Muscle layer of duodenum (tissue), 2 donors: Measurements from ENCODE around the gene GMDS.

Experiments
- H3K27ac ChIP-seq: one replicate; pipeline ENCODE4 v1.7.0; 2013; ENCODE audit warnings: mild to moderate bottlenecking, low read length
- H3K27me3 ChIP-seq: one replicate; pipeline ENCODE4 v1.7.0; 2013; ENCODE audit warnings: low read depth, mild to moderate bottlenecking, control low read depth, low read length
- H3K36me3 ChIP-seq, 2 donors: one replicate each; pipeline ENCODE4 v1.7.0; 2013; ENCODE audit warnings: low read length in 2 of 2, control low read depth in 1 of 2, mild to moderate bottlenecking in 1 of 2; ENCODE audit not compliant: insufficient read depth in 2 of 2, control insufficient read depth in 1 of 2
- H3K4me1 ChIP-seq, 2 donors: one replicate each; pipeline ENCODE4 v1.7.0; 2013; ENCODE audit warnings: low read length in 2 of 2, mild to moderate bottlenecking in 2 of 2, control low read depth in 1 of 2, moderate library complexity in 1 of 2; ENCODE audit not compliant: insufficient read depth in 2 of 2, control insufficient read depth in 1 of 2
- H3K4me3 ChIP-seq, 2 donors: one replicate each; pipeline ENCODE4 v1.7.0; 2013; ENCODE audit warnings: low read length in 2 of 2, low read depth in 1 of 2, mild to moderate bottlenecking in 1 of 2
- H3K9me3 ChIP-seq, 2 donors: one replicate each; pipeline ENCODE4 v1.7.0; 2013; ENCODE audit warnings: low read length in 2 of 2, control low read depth in 1 of 2, mild to moderate bottlenecking in 1 of 2; ENCODE audit not compliant: control insufficient read depth in 1 of 2
- donor health status: healthy.

The GMDS gene

DNA sequence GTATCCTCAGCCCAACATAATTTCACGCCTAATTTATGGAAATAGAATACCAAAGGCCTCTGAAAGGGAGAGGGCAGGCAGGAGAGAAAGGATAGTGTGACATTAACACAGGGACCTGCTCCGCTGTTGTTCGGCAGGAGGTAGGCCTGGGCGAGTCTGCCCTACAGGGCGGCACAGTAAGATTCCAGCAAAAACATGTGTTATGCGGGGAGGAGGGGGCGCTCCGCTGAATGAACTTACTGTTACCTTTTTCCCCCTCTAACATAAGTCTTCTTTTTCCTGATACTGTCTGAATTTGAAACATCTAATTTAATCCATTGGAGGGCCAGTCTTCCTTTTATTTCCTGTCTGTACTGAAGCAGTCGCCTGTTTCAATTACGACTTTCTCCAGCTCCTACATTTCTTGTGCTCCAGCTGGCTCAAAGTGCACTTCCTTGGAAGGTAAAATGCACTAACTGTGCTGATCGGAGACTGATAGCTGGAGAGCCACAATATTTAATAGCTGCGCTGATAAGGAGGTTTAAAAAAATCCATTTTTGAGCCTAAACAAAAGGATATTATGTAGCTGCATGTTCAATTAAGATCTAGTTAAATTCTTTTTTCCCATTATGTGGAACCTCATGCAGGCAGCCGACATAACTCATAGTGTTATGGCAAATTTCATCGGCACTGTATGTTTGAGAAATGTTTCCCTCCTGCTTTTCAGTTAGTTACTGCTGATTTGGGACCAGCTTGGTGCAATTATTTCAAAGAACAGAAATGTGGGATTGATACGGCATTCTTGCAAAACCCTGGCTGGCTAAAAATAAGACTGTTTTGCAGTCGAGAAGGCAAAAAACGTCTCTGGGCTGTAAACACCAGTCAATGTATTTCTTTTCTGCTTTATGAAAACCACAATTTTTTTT, 442.7 kb downstream of the GMDS start:
- H3K4me1 ChIP-seq, result no peaks in the 10 kb centered on the region
- H3K27ac ChIP-seq, result peak overlapping the region; percentile 35
- H3K4me3 ChIP-seq, result no peak overlapping the region
- no peaks in the 10 kb centered on the region for H3K9me3 ChIP-seq
- no peaks in the 10 kb centered on the region for H3K36me3 ChIP-seq
- H3K27me3 ChIP-seq, result no peaks in the 10 kb centered on the region

DNA sequence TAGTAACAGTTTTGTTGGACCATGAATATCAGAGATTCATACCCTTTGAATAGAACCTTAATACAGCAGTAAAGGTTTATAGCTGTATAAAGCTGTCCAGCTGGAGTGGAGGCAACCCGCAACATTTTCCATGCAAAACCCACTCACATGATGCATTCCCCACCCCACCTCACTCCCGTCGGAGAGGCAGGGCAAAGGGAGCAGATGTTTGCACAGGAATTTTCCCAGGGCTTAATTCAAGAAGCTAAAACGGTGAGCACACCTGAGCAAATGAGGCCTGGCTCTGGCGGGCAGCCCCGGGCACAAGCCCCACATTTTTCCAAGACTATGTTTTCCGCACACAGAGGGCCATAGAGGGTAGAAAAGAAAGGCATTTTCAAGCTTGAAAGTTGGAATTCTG, 444.0 kb downstream of the GMDS start:
- no peaks in the 10 kb centered on the region for H3K36me3 ChIP-seq
- H3K4me1 ChIP-seq, result no peaks in the 10 kb centered on the region
- no peaks in the 10 kb centered on the region for H3K27me3 ChIP-seq
- no peak overlapping the region for H3K4me3 ChIP-seq
- H3K27ac ChIP-seq, result no peak overlapping the region
- no peaks in the 10 kb centered on the region for H3K9me3 ChIP-seq

DNA sequence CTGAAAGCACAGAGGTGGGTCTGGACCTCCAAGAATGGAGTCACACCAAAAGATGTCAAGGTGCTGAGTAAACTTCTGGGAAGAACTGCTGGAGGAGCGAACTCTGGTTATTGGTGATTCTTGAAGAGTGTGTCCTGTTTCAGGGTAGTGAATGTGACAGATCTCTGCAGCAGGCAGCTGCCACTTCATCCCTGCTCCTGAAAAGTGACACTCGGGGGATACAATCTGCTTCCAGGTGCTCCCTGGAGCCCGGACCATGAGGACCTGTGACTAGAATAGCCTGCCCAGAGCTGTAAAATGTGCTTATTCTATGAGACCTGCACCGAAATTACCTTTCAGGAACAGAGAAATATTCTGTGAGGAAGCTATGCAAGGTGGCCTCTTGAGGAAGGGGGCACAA, 444.6 kb downstream of the GMDS start:
- Histone ChIP-seq H3K4me1 (no peaks in the 10 kb centered on the region), H3K27ac (no peak overlapping the region), H3K4me3 (no peak overlapping the region), H3K27me3 (no peaks in the 10 kb centered on the region), H3K9me3 (no peaks in the 10 kb centered on the region), H3K36me3 (no peaks in the 10 kb centered on the region)

DNA sequence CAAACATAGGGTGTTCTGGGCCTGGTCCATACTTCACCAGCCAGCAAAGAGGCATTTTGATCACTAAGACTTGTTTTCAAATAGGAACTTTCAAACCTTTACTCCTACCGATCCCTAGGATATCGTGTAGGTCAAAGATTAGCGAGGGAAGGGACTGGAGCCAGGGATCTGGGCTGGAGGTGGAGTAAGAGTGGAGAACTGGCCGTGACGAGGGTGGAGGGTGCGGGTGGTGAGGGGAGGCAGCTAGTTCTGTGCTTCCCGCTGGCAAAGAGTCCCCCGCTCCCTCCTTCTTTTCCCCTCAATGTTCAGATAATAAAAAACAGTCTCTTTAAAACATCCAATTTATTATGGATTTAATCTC, 446.5 kb downstream of the GMDS start:
- Histone ChIP-seq H3K36me3 (no peaks in the 10 kb centered on the region), H3K27ac (peak overlapping the region; percentile 10), H3K9me3 (no peaks in the 10 kb centered on the region), H3K4me1 (no peaks in the 10 kb centered on the region), H3K4me3 (no peak overlapping the region), H3K27me3 (no peaks in the 10 kb centered on the region)

DNA sequence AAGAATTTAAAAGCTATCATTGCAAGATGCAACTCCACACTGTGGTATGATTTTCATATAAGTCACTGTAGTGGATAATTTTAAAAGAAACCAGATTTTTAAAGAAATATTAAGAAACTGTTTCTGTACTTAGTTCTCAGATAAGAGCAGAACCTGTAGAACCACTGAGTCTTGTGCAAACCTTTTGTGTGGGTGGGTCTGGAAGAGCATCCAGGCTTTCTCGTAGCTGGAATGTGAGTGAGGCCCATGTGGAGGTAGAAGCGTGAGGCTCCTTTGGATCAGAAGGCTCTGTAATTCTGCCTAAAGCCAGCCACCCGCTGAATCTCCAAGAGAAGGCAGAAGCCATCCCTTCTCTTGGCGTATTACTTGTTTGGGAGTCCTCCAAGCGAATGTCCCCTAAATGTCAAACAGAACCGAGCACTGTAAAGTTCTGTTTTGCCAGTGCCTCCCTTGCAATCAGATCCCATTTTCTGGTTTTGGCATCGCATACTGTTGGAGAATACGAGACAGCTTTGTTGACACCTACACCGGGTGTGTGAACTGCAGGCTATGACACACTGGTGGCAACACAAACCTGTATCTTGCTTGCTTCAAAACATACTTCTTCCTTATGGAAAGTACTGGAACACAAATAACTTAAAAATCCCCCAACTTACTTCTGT, 447.0 kb downstream of the GMDS start:
- peak overlapping the region; percentile 10 for H3K27ac ChIP-seq
- H3K36me3 ChIP-seq, result no peaks in the 10 kb centered on the region
- no peaks in the 10 kb centered on the region for H3K9me3 ChIP-seq
- H3K27me3 ChIP-seq, result no peaks in the 10 kb centered on the region
- H3K4me3 ChIP-seq, result no peak overlapping the region
- H3K4me1 ChIP-seq, result no peaks in the 10 kb centered on the region

DNA sequence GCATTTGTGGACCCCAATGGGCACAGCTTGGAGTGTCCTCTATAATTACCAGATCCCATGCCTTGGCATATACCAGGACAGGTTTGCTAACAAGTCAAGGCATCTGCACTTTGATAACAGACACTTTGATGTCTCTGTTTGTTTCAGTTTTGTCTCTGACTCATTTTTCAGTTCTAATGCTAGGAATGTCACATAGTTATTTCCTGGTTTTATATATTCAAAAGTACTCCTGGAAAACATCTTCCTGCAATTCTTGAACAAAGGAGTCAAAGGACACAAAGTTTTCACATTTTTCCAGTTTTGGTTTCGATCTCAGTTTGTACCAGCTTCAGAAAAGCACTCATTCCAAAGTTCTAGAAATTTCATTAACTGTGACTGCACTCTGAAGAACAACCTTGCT, 447.6 kb downstream of the GMDS start:
- Histone ChIP-seq H3K27me3 (no peaks in the 10 kb centered on the region), H3K4me1 (no peaks in the 10 kb centered on the region), H3K27ac (peak overlapping the region; percentile 24), H3K36me3 (no peaks in the 10 kb centered on the region), H3K9me3 (no peaks in the 10 kb centered on the region), H3K4me3 (no peak overlapping the region)

DNA sequence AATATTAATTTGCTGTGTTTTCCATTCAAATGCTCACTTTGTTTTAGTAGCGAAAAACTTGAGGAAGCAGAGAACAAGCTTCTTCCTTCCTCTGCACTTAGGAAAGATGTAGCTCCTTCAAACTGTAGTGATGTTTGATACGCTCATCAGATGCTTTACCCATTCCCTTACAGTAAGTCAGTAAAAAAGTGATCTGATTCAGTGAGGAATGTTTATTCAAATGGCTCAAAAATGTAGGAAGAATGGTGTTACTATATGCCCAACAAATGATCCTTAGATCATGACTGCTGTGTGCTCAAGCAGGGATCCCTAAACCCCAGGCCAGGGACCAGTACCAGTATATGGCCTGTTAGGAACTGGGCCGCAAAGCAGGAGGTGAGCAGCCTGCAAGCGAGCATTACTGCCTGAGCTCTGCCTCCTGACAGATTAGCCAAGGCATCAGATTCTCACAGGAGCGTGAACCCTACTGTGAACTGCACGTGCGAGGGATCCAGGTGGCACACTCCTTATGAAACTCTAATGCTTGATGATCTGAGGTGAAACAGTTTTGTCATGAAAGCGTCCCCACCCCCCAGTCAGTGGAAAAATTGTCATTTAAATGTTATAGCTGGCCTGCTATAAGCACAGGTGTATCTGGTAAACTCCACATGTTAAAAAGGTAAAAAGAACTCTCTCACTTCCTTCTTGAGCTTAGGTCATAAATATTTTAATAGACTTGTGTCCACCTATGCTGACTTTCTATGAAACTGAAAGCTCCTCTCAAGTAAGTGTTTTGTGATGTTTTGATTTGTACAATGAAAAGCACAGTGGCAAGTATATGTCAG, 448.5 kb downstream of the GMDS start:
- no peaks in the 10 kb centered on the region for H3K27me3 ChIP-seq
- no peaks in the 10 kb centered on the region for H3K9me3 ChIP-seq
- H3K4me3 ChIP-seq, result no peak overlapping the region
- no peaks in the 10 kb centered on the region for H3K4me1 ChIP-seq
- no peak overlapping the region for H3K27ac ChIP-seq
- H3K36me3 ChIP-seq, result no peaks in the 10 kb centered on the region

DNA sequence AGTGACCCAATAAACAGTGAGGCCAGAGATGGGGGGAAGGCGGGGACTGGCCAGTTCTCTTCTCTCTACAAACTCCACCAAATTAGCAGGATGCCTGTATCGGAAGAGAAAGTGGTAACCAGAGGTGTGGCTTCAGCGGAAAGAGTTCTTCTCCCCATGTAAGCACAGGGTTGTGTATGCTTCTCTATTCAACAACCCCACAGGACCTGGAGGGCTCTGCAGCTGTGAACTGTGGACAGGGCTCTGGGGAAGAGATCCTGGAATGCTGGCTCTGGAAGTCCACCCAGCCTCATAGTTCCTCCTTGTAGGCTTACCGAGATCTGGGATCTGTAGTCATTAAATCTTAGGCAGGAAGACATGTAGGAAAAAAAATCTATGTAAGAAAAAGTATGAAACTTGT, 449.5 kb downstream of the GMDS start:
- Histone ChIP-seq H3K27ac (no peak overlapping the region), H3K4me1 (no peaks in the 10 kb centered on the region), H3K36me3 (no peaks in the 10 kb centered on the region), H3K4me3 (no peak overlapping the region), H3K9me3 (no peaks in the 10 kb centered on the region), H3K27me3 (no peaks in the 10 kb centered on the region)

DNA sequence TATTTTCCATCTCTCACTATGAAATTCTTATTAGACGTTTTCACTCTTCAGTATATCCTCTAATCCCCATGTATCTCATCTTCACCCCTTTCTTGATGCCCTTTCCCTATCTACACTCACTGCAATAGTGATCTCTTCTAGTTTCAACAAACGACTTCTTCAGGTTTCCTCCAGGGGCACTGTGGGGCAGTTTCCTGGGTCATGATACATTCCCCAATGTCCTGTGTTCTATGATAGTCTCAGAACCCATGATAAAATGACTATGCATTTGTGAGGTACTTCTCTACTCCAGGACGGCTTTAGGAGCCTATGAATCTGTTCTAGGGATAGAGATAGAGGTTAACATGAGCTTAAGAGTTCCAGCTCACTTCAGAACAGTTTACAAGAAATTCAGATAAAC, 452.4 kb downstream of the GMDS start:
- H3K27ac ChIP-seq, result no peak overlapping the region
- H3K4me3 ChIP-seq, result no peak overlapping the region
- H3K36me3 ChIP-seq, result no peaks in the 10 kb centered on the region
- no peaks in the 10 kb centered on the region for H3K4me1 ChIP-seq
- H3K27me3 ChIP-seq, result no peaks in the 10 kb centered on the region
- no peaks in the 10 kb centered on the region for H3K9me3 ChIP-seq

DNA sequence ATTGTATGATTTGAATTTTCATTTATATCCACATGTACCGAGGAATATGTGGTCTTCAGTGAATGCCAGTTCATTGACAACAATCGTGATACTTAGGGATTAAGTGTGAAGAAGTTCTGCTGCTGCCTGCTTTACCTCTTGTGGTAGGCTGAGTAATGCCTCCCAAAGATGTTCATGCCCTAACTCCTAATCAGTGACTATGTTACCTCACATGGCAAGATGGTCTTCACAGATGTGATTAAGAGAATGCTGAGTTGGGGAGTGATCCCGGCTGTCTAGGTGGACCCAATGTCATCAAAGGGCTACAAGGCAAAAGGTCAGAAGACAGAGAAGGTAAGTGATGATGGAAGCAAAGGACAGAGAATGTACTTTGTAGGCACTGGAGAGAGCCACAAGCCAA, 454.7 kb downstream of the GMDS start:
- H3K4me3 ChIP-seq, result no peak overlapping the region
- no peaks in the 10 kb centered on the region for H3K4me1 ChIP-seq
- H3K9me3 ChIP-seq, result no peaks in the 10 kb centered on the region
- no peaks in the 10 kb centered on the region for H3K36me3 ChIP-seq
- H3K27me3 ChIP-seq, result no peaks in the 10 kb centered on the region
- no peak overlapping the region for H3K27ac ChIP-seq

DNA sequence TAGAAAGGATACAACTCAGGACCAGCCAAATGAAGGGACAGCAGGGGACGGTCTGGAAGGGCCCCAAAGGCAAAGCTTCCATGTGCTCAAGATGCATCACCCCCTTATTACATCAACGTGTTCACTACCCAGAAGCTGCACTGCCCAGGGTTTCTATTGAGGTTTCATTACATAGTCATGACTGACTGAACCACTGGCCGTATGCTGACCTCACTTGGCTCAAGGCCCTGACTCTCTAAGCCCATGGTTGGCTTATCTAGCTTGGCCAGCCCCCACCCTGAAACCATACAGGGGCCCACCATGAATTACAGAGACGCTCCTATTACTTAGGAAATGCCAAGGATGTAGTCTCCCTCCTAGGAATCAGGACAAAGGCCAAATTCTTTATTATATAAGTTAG, 456.3 kb downstream of the GMDS start:
- H3K27ac ChIP-seq, result no peak overlapping the region
- no peaks in the 10 kb centered on the region for H3K4me1 ChIP-seq

More for the DNA sequence above, 456.3 kb downstream of the GMDS start:
- Histone ChIP-seq H3K4me3 (no peak overlapping the region), H3K27me3 (no peaks in the 10 kb centered on the region), H3K36me3 (no peaks in the 10 kb centered on the region), H3K9me3 (no peaks in the 10 kb centered on the region)
